CD4-positive, alpha-beta memory T cell (primary cell): ENCODE data around the gene OR10P1. TPM values are rescaled to one million over a fixed set of nuclear protein-coding genes. Genes with fewer than 3 reads are reported as not detected.
A peak's percentile ranks its signal among the peaks of the same experiment; 100 is the strongest.

Source experiments
- CTCF ChIA-PET: fragments of 350-600 bp; sonication (Branson Sonifier 250); formaldehyde crosslinking; loops from one replicate; lab custom pipeline; 2021; ENCODE audit warnings: inconsistent platforms; ENCODE audit not compliant: partially characterized antibody; lab: Charles Lee
- POLR2A ChIA-PET: fragments of 350-600 bp; sonication (Branson Sonifier 250); formaldehyde crosslinking; loops from one replicate; lab custom pipeline; 2021; ENCODE audit not compliant: partially characterized antibody; lab: Charles Lee
- DNase-seq, 5 donors: peaks; one replicate each; pipeline versions ENCODE4 v3.0.0 to v3.0.0-alpha.2; 2020 to 2022; ENCODE audit warnings: mixed read lengths in 1 of 5
- H3K27ac ChIP-seq: one replicate; pipeline ENCODE4 v1.7.0; 2013; ENCODE audit warnings: low read depth, low read length
- H3K27me3 ChIP-seq: 2 replicates; pipeline ENCODE4 v1.7.0; 2013; ENCODE audit warnings: mild to moderate bottlenecking, low read length, moderate library complexity; ENCODE audit not compliant: insufficient read depth
- H3K36me3 ChIP-seq: 2 replicates; pipeline ENCODE4 v1.7.0; 2013; ENCODE audit warnings: mild to moderate bottlenecking, low read length, moderate library complexity; ENCODE audit not compliant: insufficient read depth
- H3K4me1 ChIP-seq: 2 replicates; pipeline ENCODE4 v1.7.0; 2013; ENCODE audit warnings: mild to moderate bottlenecking, low read length, moderate library complexity; ENCODE audit not compliant: insufficient read depth
- H3K4me3 ChIP-seq, 2 donors: one replicate each; pipeline ENCODE4 v1.7.0; 2013; ENCODE audit warnings: low read length in 2 of 2, mild to moderate bottlenecking in 1 of 2
- H3K9me3 ChIP-seq, 2 donors: one replicate each; pipeline ENCODE4 v1.7.0; 2013; ENCODE audit warnings: low read length in 2 of 2, control low read depth in 1 of 2; ENCODE audit not compliant: control insufficient read depth in 1 of 2
- H3K27ac Mint-ChIP-seq, 7 donors: one replicate each; pipeline ENCODE4 v1.8.0; 2020 to 2021; ENCODE audit warnings: mixed read lengths in 7 of 7, mild to moderate bottlenecking in 6 of 7, inconsistent platforms in 3 of 7, moderate library complexity in 3 of 7
- H3K27me3 Mint-ChIP-seq, 2 donors: one replicate each; pipeline ENCODE4 v1.8.0; 2020 to 2021; ENCODE audit warnings: mixed read lengths in 2 of 2
- H3K36me3 Mint-ChIP-seq, 2 donors: one replicate each; pipeline ENCODE4 v1.8.0; 2020 to 2021; ENCODE audit warnings: mixed read lengths in 2 of 2, inconsistent platforms in 1 of 2, mild to moderate bottlenecking in 1 of 2
- H3K4me1 Mint-ChIP-seq, 4 donors: one replicate each; pipeline ENCODE4 v1.8.0; 2020 to 2021; ENCODE audit warnings: mixed read lengths in 4 of 4, mild to moderate bottlenecking in 1 of 4
- H3K4me3 Mint-ChIP-seq, 8 donors: one replicate each; pipeline ENCODE4 v1.8.0; 2020 to 2021; ENCODE audit warnings: mixed read lengths in 8 of 8, mild to moderate bottlenecking in 7 of 8, moderate library complexity in 6 of 8, inconsistent platforms in 3 of 8
- H3K9me3 Mint-ChIP-seq, 8 donors: one replicate each; pipeline ENCODE4 v1.8.0; 2020 to 2021; ENCODE audit warnings: mixed read lengths in 8 of 8, mild to moderate bottlenecking in 5 of 8, inconsistent platforms in 3 of 8, moderate library complexity in 1 of 8
- intact Hi-C: fragments of 100-400 bp; cut with micrococcal nuclease; formaldehyde crosslinking; loops from one replicate; pipeline ENCODE4 v1.15.1; 2023
- polyA plus RNA-seq, 2 donors: library from polyadenylated mRNA; unstranded; fragments of 300-500 nt; fragmentation: Illumina TruSeq; gene quantifications; one replicate each; pipeline ENCODE4 v1.2.3, GENCODE V29; 2021
- total RNA-seq, 2 experiments: library from RNA; stranded (reverse); gene quantifications; one replicate each; pipeline ENCODE4 v1.2.3, GENCODE V29; 2021

Gene OR10P1
- total and polyA plus RNA-seq, 4 experiments from 2014 or later: not detected

DNA sequence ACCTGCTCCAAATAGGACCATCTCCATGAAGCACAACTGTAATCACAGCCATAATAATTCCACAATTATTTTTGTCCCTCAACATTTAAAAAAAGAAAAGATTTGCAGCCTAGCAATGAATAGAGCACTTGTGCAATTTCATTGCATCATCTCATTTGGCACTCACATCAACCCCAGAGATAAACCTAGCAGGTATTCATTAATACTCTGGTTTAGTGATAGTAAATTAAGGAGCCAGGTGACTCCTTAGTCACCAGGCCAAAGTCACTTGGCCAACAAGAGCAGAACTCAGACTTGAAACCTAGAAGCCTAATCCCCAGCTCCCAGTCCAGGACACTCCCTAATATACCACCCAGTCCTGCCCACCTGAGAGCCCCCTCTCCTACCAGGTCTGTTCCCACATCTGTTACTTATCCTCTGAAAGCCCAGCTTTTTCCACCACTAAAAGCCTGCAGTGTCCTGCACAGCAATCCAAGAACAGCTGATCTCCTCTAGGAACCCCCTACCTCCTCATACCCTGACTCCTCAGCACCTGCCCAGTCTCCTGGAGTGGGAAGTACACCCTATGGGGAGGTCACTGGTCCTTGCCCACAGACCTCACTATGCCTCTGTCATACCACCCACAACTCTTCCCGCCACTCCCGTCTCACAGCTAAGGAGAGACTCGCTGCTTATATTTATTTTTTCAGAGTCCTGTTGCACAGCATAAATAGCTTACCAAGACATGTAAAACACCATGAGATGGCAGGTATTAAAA is 22.1 kb downstream of the OR10P1 start:
- Histone ChIP-seq H3K9me3 (no peaks in the 10 kb centered on the region), H3K36me3 (no peaks in the 10 kb centered on the region), H3K4me3 (no peak overlapping the region), H3K27ac (no peak overlapping the region), H3K27me3 (no peaks in the 10 kb centered on the region), H3K4me1 (no peaks in the 10 kb centered on the region)
- ChIA-PET POLR2A (interaction anchor here (2.3 kb wide), 1 partner anchor 12 kb away, joined by 7 read pairs; no protein-coding TSS in a partner anchor), CTCF (interaction anchor here (1.2 to 6.0 kb wide), 4 partner anchors 13 to 79 kb away, joined by 3 to 137 read pairs (median 8); no protein-coding TSS in a partner anchor)
- DNase-seq: no peak
- Mint-ChIP-seq H3K27ac (no peak overlapping the region), H3K9me3 (no peaks in the 10 kb centered on the region), H3K4me1 (peaks cover 0 to 2% (median under 1%) of the 10 kb centered on the region in 4 donors), H3K27me3 (peaks cover 3 to 4% of the 10 kb centered on the region in 2 donors), H3K4me3 (no peak overlapping the region), H3K36me3 (no peaks in the 10 kb centered on the region)
- intact Hi-C loops: no loop called here

DNA sequence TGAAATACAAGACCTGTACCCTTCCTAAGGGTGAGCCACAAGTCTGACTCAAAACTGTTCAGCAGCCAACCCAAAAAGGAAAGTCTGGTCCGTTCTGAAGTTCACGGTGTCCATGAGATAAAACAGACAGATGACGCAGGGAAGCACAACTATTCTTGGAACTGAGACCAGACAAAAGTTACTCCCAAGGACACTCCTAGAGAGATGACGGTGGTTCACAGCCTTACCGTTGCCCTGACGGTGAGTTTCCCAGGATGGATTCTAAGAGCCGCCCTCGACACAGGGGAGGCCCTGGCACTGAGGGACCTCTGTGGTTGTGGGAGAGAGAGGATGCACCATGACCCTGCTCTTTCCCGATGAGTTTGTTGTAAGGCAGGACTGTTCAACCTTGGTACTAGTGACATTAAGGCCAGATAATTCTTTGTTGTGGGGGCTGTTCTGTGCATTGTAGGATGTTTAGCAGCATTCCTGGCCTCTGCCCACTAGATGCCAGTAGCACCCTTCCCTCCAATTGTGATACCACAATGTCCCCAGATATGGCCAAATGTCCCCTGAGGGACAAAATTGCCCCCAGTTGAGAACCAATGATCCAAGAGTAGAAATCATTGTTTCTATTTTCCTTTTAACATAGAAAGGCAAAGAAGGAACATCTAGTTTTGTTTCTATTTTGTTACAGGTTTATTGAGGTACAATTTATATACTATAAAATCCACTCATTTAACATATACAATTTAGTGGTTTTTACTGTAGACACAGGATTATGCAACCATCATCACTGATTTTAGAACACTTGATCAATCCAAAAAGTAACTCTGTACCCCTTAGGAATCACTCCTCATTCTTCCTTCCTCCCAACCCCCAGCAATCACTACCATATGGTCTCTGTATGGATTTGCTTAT is 23.0 kb downstream of the OR10P1 start:
- no peaks in the 10 kb centered on the region for H3K27me3 ChIP-seq
- Mint-ChIP-seq H3K4me1 (peaks cover 0 to 2% (median under 1%) of the 10 kb centered on the region in 4 donors), H3K36me3 (no peaks in the 10 kb centered on the region), H3K4me3 (no peak overlapping the region), H3K27ac (peak overlapping the region in 1 of 7 donors; percentile 25), H3K27me3 (peaks cover 3 to 4% of the 10 kb centered on the region in 2 donors), H3K9me3 (no peaks in the 10 kb centered on the region)
- H3K9me3 ChIP-seq: no peaks in the 10 kb centered on the region
- H3K27ac ChIP-seq: no peak overlapping the region
- CTCF ChIA-PET: interaction anchor here (6.0 kb wide), 1 partner anchor 14 kb away, joined by 137 read pairs; no protein-coding TSS in a partner anchor
- POLR2A ChIA-PET: no interaction called here
- no peak for DNase-seq
- intact Hi-C loops: no loop called here
- H3K4me3 ChIP-seq: no peak overlapping the region
- H3K36me3 ChIP-seq: no peaks in the 10 kb centered on the region
- no peaks in the 10 kb centered on the region for H3K4me1 ChIP-seq

DNA sequence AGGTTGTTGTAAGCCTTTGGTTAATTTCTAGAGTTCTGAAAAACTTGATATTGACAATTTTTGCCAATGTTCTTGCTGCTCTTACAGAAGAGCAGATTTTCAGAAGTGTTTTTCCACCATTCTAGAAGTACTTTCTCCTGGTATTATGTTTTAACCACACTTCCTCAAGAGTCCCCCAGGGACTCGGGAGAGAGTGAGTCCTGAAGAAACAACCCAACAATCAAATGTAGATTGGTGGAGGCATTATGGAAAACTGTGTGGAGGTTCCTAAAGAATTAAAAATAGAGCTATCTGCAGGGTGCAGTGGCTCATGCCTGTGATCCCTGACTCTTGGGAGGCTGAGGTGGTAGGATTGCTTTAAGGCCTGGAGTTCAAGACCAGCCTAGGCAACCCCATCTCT is 26.7 kb downstream of the OR10P1 start:
- H3K27ac ChIP-seq: no peak overlapping the region
- ChIA-PET CTCF (interaction anchor here (1.4 kb wide), 1 partner anchor 17 kb away, joined by 3 read pairs; no protein-coding TSS in a partner anchor), POLR2A (no interaction called here)
- Mint-ChIP-seq H3K4me3 (no peak overlapping the region), H3K4me1 (no peaks in the 10 kb centered on the region), H3K9me3 (no peaks in the 10 kb centered on the region), H3K27ac (peak overlapping the region in 1 of 7 donors; percentile 23), H3K36me3 (no peaks in the 10 kb centered on the region), H3K27me3 (peaks cover 3 to 4% of the 10 kb centered on the region in 2 donors)
- H3K4me3 ChIP-seq: no peak overlapping the region
- H3K9me3 ChIP-seq: no peaks in the 10 kb centered on the region
- DNase-seq: no peak
- no peaks in the 10 kb centered on the region for H3K27me3 ChIP-seq
- no peaks in the 10 kb centered on the region for H3K4me1 ChIP-seq
- intact Hi-C loops: no loop called here
- no peaks in the 10 kb centered on the region for H3K36me3 ChIP-seq

DNA sequence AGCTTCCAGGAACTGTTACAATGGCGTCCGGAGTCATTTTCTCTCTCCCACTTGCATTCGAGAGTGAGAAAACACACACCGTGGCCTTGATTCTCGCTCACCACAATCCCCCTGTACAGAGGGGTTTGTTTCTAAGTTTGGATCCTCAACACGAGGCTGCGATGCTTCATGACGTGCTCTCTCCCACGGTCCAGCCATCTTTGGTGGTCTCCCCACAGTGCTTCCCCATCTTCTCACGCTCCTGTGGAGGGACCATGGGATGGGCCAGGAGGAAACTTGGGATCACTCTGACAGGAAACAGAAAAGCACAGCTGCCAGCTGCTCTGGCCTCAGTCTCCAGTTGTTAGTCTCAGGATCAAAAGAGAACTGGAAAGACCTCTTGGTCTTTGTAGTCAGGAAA is 28.1 kb downstream of the OR10P1 start:
- no peak overlapping the region for H3K4me3 ChIP-seq
- no peak overlapping the region for H3K4me3 Mint-ChIP-seq
- no peaks in the 10 kb centered on the region for H3K36me3 Mint-ChIP-seq
- peaks cover 3 to 6% of the 10 kb centered on the region in 2 donors for H3K27me3 Mint-ChIP-seq
- peak overlapping the region in 1 of 7 donors; percentile 54 for H3K27ac Mint-ChIP-seq
- H3K4me1 ChIP-seq: no peaks in the 10 kb centered on the region
- H3K4me1 Mint-ChIP-seq: no peaks in the 10 kb centered on the region
- H3K9me3 ChIP-seq: no peaks in the 10 kb centered on the region
- no peaks in the 10 kb centered on the region for H3K36me3 ChIP-seq
- ChIA-PET POLR2A (no interaction called here), CTCF (no interaction called here)
- no peak for DNase-seq
- intact Hi-C loops: no loop called here
- H3K27ac ChIP-seq: no peak overlapping the region
- no peaks in the 10 kb centered on the region for H3K27me3 ChIP-seq
- no peaks in the 10 kb centered on the region for H3K9me3 Mint-ChIP-seq

DNA sequence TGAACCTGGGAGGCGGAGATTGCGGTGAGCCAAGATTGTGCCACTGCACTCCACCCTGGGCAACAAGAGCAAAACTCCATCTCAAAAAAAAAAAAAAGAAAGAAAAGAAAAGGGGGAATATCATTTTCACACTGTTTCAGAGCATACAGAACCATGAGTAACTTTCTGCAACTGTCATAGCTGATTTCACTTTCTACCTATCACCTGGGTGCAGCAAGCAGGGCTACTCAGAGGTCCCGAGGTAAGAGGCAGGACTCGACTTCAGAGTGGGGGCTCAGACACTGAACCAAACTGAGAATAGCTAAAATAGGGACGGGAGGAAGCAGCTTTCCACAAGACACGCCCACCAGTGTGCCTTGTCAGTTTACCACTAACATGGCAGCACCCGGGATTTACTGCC is 29.8 kb downstream of the OR10P1 start:
- intact Hi-C loops: no loop called here
- Histone ChIP-seq H3K27ac (no peak overlapping the region), H3K4me3 (no peak overlapping the region), H3K27me3 (no peaks in the 10 kb centered on the region), H3K4me1 (no peaks in the 10 kb centered on the region), H3K9me3 (no peaks in the 10 kb centered on the region), H3K36me3 (no peaks in the 10 kb centered on the region)
- no peak for DNase-seq
- POLR2A ChIA-PET: no interaction called here
- no peaks in the 10 kb centered on the region for H3K36me3 Mint-ChIP-seq
- CTCF ChIA-PET: interaction anchor here (0.9 kb wide), 1 partner anchor 11 kb away, joined by 4 read pairs; no protein-coding TSS in a partner anchor
- H3K9me3 Mint-ChIP-seq: no peaks in the 10 kb centered on the region
- peaks cover 6 to 8% of the 10 kb centered on the region in 2 donors for H3K27me3 Mint-ChIP-seq
- H3K27ac Mint-ChIP-seq: no peak overlapping the region
- no peaks in the 10 kb centered on the region for H3K4me1 Mint-ChIP-seq
- no peak overlapping the region for H3K4me3 Mint-ChIP-seq

DNA sequence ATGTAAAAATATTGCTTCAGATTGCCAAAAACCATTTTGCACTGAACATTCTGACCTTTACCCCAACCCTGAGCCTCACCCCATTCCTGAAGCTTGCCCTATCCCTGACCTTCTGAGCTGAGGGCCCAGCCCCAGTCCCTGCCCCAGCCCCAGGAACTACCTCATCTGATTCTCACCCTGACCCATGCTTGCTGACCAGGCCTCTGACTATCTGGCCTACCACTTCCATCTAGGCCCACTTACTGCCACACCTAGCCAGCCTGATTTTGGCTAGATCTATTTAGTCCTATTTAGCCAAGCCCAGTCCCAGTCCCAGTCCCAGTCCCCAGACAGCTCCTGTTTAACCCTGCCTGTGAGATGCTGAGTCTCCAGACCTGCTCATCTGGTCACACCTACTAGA is 33.6 kb downstream of the OR10P1 start:
- POLR2A ChIA-PET: no interaction called here

DNA sequence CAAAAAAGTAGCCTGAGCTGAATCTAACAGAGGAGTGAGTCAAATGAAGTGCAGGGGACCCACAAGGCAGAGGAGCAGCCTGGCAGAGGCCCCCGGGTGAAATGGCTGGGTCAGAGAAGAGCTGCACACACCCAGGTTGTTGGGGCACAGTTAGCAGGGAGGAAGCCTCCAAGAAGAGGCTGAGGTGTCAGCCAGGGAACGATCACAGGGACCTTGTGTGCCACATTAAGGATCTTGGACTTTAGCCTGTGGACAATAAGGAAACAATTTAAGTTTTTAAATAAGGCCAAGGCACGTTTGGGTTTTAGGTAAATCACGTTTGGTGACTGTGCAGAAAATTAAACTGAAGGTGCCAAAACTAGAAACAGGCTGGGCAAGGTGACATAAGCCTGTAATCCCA is 35.1 kb downstream of the OR10P1 start:
- DNase-seq: no peak
- H3K9me3 ChIP-seq: no peaks in the 10 kb centered on the region
- H3K27me3 Mint-ChIP-seq: peaks cover 13 to 14% of the 10 kb centered on the region in 2 donors
- H3K4me3 ChIP-seq: no peak overlapping the region
- intact Hi-C loops: no loop called here
- no peaks in the 10 kb centered on the region for H3K36me3 ChIP-seq
- no peak overlapping the region for H3K27ac ChIP-seq
- H3K4me3 Mint-ChIP-seq: no peak overlapping the region
- ChIA-PET CTCF (no interaction called here), POLR2A (no interaction called here)
- no peaks in the 10 kb centered on the region for H3K9me3 Mint-ChIP-seq
- no peaks in the 10 kb centered on the region for H3K4me1 ChIP-seq
- H3K27ac Mint-ChIP-seq: no peak overlapping the region
- H3K36me3 Mint-ChIP-seq: no peaks in the 10 kb centered on the region
- H3K27me3 ChIP-seq: no peaks in the 10 kb centered on the region
- H3K4me1 Mint-ChIP-seq: no peaks in the 10 kb centered on the region

More for the DNA sequence above, 33.6 kb downstream of the OR10P1 start:
- Mint-ChIP-seq H3K27ac (no peak overlapping the region), H3K9me3 (no peaks in the 10 kb centered on the region), H3K27me3 (peaks cover 11 to 12% of the 10 kb centered on the region in 2 donors), H3K36me3 (no peaks in the 10 kb centered on the region), H3K4me1 (no peaks in the 10 kb centered on the region), H3K4me3 (no peak overlapping the region)
- Histone ChIP-seq H3K27ac (no peak overlapping the region), H3K4me3 (no peak overlapping the region), H3K36me3 (no peaks in the 10 kb centered on the region), H3K9me3 (no peaks in the 10 kb centered on the region), H3K27me3 (no peaks in the 10 kb centered on the region), H3K4me1 (no peaks in the 10 kb centered on the region)
- CTCF ChIA-PET: interaction anchor here (1.2 kb wide), 1 partner anchor 26 kb away, joined by 3 read pairs; no protein-coding TSS in a partner anchor
- intact Hi-C loops: no loop called here
- no peak for DNase-seq
